H1 (cell line): ENCODE measurements around the gene SLX4IP. TPM values are rescaled to one million over a fixed set of nuclear protein-coding genes. Genes with fewer than 3 reads are reported as not detected.

ENCODE experiments used
- CTCF ChIA-PET: fragments of 300-600 bp; sonication (Branson Sonifier 250); formaldehyde crosslinking; loops from one replicate; lab custom pipeline; 2021; ENCODE audit not compliant: partially characterized antibody; lab: Charles Lee
- POLR2A ChIA-PET: fragments of 300-600 bp; sonication (Branson Sonifier 250); formaldehyde crosslinking; loops from one replicate; lab custom pipeline; 2021; ENCODE audit warnings: inconsistent platforms; ENCODE audit not compliant: partially characterized antibody; lab: Charles Lee
- DNase-seq, 2 experiments: peaks; one replicate each; pipeline versions ENCODE4 v3.0.0 to v3.0.0-alpha.2; 2010 to 2022; ENCODE audit warnings: low spot score in 2 of 2, low read depth in 1 of 2, mixed read lengths in 1 of 2
- FAIRE-seq: peaks from 2 replicates; lab custom pipeline; 2011; peaks lifted over from hg19 to GRCh38; lab: Jason Lieb, UNC
- H2AFZ ChIP-seq: 2 replicates; pipeline ENCODE4 v1.8.1; 2012; ENCODE audit warnings: low read length, inconsistent platforms
- H2AK5ac ChIP-seq: 2 replicates; pipeline ENCODE4 v1.6.1; 2013; ENCODE audit warnings: low read depth, low read length
- H2BK120ac ChIP-seq: replicated peaks from 2 replicates; pipeline ENCODE3; 2013; ENCODE audit warnings: low read depth, low read length, inconsistent platforms
- H2BK12ac ChIP-seq: 2 replicates; pipeline ENCODE4 v1.6.1; 2013; ENCODE audit warnings: low read depth, low read length
- H2BK15ac ChIP-seq: 2 replicates; pipeline ENCODE4 v1.6.1; 2013; ENCODE audit warnings: low read length
- H2BK20ac ChIP-seq: 2 replicates; pipeline ENCODE4 v1.6.1; 2013; ENCODE audit warnings: low read length
- H2BK5ac ChIP-seq: 2 replicates; pipeline ENCODE4 v1.6.1; 2013; ENCODE audit warnings: low read depth, low read length
- H3K14ac ChIP-seq: 2 replicates; pipeline ENCODE4 v1.6.1; 2013; ENCODE audit warnings: inconsistent platforms; ENCODE audit not compliant: insufficient read length
- H3K18ac ChIP-seq: 2 replicates; pipeline ENCODE4 v1.6.1; 2013; ENCODE audit warnings: low read length; ENCODE audit errors: extremely low read depth
- H3K23ac ChIP-seq: 2 replicates; pipeline ENCODE4 v1.6.1; 2013; ENCODE audit warnings: inconsistent platforms; ENCODE audit not compliant: insufficient read length
- H3K23me2 ChIP-seq: 2 replicates; pipeline ENCODE4 v1.6.1; 2013; ENCODE audit warnings: low read depth, low read length
- H3K27ac ChIP-seq: 2 replicates; pipeline ENCODE4 v1.6.1; 2011; ENCODE audit warnings: low read depth, low read length, inconsistent platforms
- H3K27me3 ChIP-seq, 4 experiments: replicated peaks in 1 of 4; 1 replicate in 1 of 4; 2 replicates in 3 of 4; pipeline versions ENCODE4 v1.6.1 to v1.8.1; 2011 to 2013; ENCODE audit warnings: low read length in 3 of 4, mild to moderate bottlenecking in 3 of 4, inconsistent platforms in 2 of 4, mixed read lengths in 2 of 4, moderate library complexity in 1 of 4; ENCODE audit not compliant: control insufficient read depth in 3 of 4, insufficient read depth in 3 of 4; ENCODE audit errors: extremely low read depth in 1 of 4
- H3K36me3 ChIP-seq, 4 experiments: 2 replicates each; pipeline versions ENCODE4 v1.6.1 to v1.8.1; 2011 to 2013; ENCODE audit warnings: mild to moderate bottlenecking in 4 of 4, low read length in 3 of 4, moderate library complexity in 2 of 4, control low read depth in 1 of 4, inconsistent platforms in 1 of 4; ENCODE audit not compliant: insufficient read depth in 4 of 4, control insufficient read depth in 2 of 4
- H3K4ac ChIP-seq: replicated peaks from 2 replicates; pipeline ENCODE3; 2013; ENCODE audit warnings: low read length, low read depth, mixed read lengths, inconsistent platforms; ENCODE audit not compliant: insufficient read length
- H3K4me1 ChIP-seq, 4 experiments: replicated peaks in 1 of 4; 1 replicate in 1 of 4; 2 replicates in 3 of 4; pipeline versions ENCODE4 v1.6.1 to v1.8.1; 2011 to 2013; ENCODE audit warnings: low read length in 3 of 4, inconsistent platforms in 2 of 4, mixed read lengths in 1 of 4; ENCODE audit not compliant: insufficient read depth in 4 of 4, control insufficient read depth in 3 of 4
- H3K4me2 ChIP-seq, 2 experiments: 2 replicates each; pipeline versions ENCODE4 v1.6.1 to v1.8.1; 2011 to 2013; ENCODE audit warnings: low read depth in 2 of 2, low read length in 2 of 2, control low read depth in 1 of 2, inconsistent platforms in 1 of 2, mild to moderate bottlenecking in 1 of 2; ENCODE audit not compliant: insufficient read depth in 1 of 2
- H3K4me3 ChIP-seq, 4 experiments: fragments of 200-600, 300-600 bp in 1 of 4; sonication (generic), shearing (Covaris generic), sonication (Bioruptor Twin) in 1 of 4; 2 replicates each; pipeline versions ENCODE4 v1.5.1 to v1.8.1; 2011 to 2016; ENCODE audit warnings: low read length in 4 of 4, low read depth in 3 of 4, control low read depth in 2 of 4, inconsistent platforms in 2 of 4, mild to moderate bottlenecking in 2 of 4, mixed read lengths in 1 of 4, moderate library complexity in 1 of 4; ENCODE audit not compliant: insufficient read depth in 2 of 4; ENCODE audit errors: extremely low read depth in 1 of 4
- H3K56ac ChIP-seq: replicated peaks from 2 replicates; pipeline ENCODE3; 2013; ENCODE audit warnings: low read depth, mild to moderate bottlenecking, mixed read lengths, low read length, inconsistent platforms; ENCODE audit not compliant: insufficient read length
- H3K79me1 ChIP-seq: 2 replicates; pipeline ENCODE4 v1.6.1; 2013; ENCODE audit warnings: low read depth, low read length, control low read depth
- H3K79me2 ChIP-seq, 2 experiments: 2 replicates each; pipeline versions ENCODE4 v1.6.1 to v1.8.1; 2012 to 2013; ENCODE audit warnings: low read length in 2 of 2, mild to moderate bottlenecking in 2 of 2, inconsistent platforms in 1 of 2; ENCODE audit not compliant: insufficient read depth in 2 of 2, control insufficient read depth in 1 of 2
- H3K9ac ChIP-seq, 4 experiments: replicated peaks in 1 of 4; 1 replicate in 1 of 4; 2 replicates in 3 of 4; pipeline versions ENCODE4 v1.6.1 to v1.8.1; 2011 to 2013; ENCODE audit warnings: low read depth in 3 of 4, low read length in 3 of 4, control low read depth in 2 of 4, mild to moderate bottlenecking in 2 of 4, moderate library complexity in 2 of 4, inconsistent platforms in 1 of 4; ENCODE audit errors: extremely low read depth in 1 of 4
- H3K9me3 ChIP-seq, 2 experiments: 2 replicates each; pipeline versions ENCODE4 v1.6.1 to v1.8.1; 2012 to 2013; ENCODE audit warnings: mild to moderate bottlenecking in 2 of 2, moderate library complexity in 2 of 2, control low read depth in 1 of 2, inconsistent platforms in 1 of 2, low read depth in 1 of 2, low read length in 1 of 2, mixed read lengths in 1 of 2; ENCODE audit not compliant: insufficient read depth in 2 of 2
- H4K20me1 ChIP-seq, 2 experiments: replicated peaks in 1 of 2; 2 replicates each; pipeline versions ENCODE3 to v1.8.1; 2011 to 2013; ENCODE audit warnings: inconsistent platforms in 2 of 2, low read length in 2 of 2, mild to moderate bottlenecking in 1 of 2; ENCODE audit not compliant: insufficient read depth in 2 of 2, control insufficient read depth in 1 of 2
- H4K5ac ChIP-seq: 2 replicates; pipeline ENCODE4 v1.6.1; 2013; ENCODE audit warnings: low read length, low read depth, mixed read lengths, inconsistent platforms; ENCODE audit not compliant: insufficient read length
- H4K8ac ChIP-seq: 2 replicates; pipeline ENCODE4 v1.8.0; 2013; ENCODE audit warnings: mild to moderate bottlenecking, moderate library complexity, low read length, inconsistent platforms; ENCODE audit not compliant: insufficient read depth; ENCODE audit errors: extremely low read depth
- H4K91ac ChIP-seq: replicated peaks from 2 replicates; pipeline ENCODE3; 2013; ENCODE audit warnings: low read length, mixed read lengths, inconsistent platforms; ENCODE audit not compliant: insufficient read length
- ASH2L ChIP-seq: fragments of 200-600, 300-600 bp; sonication (generic); IDR thresholded peaks from one replicate; pipeline ENCODE4 v1.7.1; 2017; ENCODE audit warnings: low read length
- ATF3 ChIP-seq: IDR thresholded peaks from 2 replicates; pipeline ENCODE4 v1.6.1; 2011; ENCODE audit warnings: low read depth, mild to moderate bottlenecking, low read length; ENCODE audit not compliant: insufficient read depth
- BACH1 ChIP-seq: IDR thresholded peaks from 2 replicates; pipeline ENCODE4 v1.6.1; 2012; ENCODE audit warnings: low read length, improper control_type of control experiment
- GABPA ChIP-seq: IDR thresholded peaks from 2 replicates; pipeline ENCODE4 v1.6.1; 2011; ENCODE audit warnings: mild to moderate bottlenecking, low read length, moderate library complexity, borderline replicate concordance; ENCODE audit not compliant: insufficient read depth
- GTF2F1 ChIP-seq: IDR thresholded peaks from 2 replicates; pipeline ENCODE4 v1.6.1; 2012; ENCODE audit warnings: low read depth, low read length, improper control_type of control experiment, borderline replicate concordance
- JUN ChIP-seq: IDR thresholded peaks from 2 replicates; pipeline ENCODE4 v1.6.1; 2011; ENCODE audit warnings: low read depth, mild to moderate bottlenecking, improper control_type of control experiment, low read length
- KDM1A ChIP-seq: fragments of 200-600, 300-600 bp; sonication (generic); IDR thresholded peaks from 2 replicates; pipeline ENCODE4 v1.7.1; 2016; ENCODE audit warnings: mild to moderate bottlenecking, low read length, borderline replicate concordance
- MAFK ChIP-seq: IDR thresholded peaks from 2 replicates; pipeline ENCODE4 v1.6.1; 2012; ENCODE audit warnings: low read depth, mild to moderate bottlenecking, improper control_type of control experiment, low read length
- POLR2A ChIP-seq, 2 experiments: IDR thresholded peaks; 1 replicate in 1 of 2; 2 replicates in 1 of 2; pipeline ENCODE4 v1.6.1; 2011; ENCODE audit warnings: low read depth in 2 of 2, low read length in 2 of 2, mild to moderate bottlenecking in 2 of 2; ENCODE audit errors: control extremely low read depth in 1 of 2
- POU5F1 ChIP-seq: IDR thresholded peaks from 2 replicates; pipeline ENCODE4 v1.6.1; 2011; ENCODE audit warnings: low read depth, mild to moderate bottlenecking, low read length, moderate library complexity
- RAD21 ChIP-seq, 2 experiments: IDR thresholded peaks in 1 of 2; conservative IDR thresholded peaks in 1 of 2; 2 replicates each; pipeline ENCODE4 v1.6.1; 2011; ENCODE audit warnings: low read depth in 2 of 2, low read length in 2 of 2, improper control_type of control experiment in 1 of 2, inconsistent platforms in 1 of 2, mild to moderate bottlenecking in 1 of 2, moderate library complexity in 1 of 2
- RFX5 ChIP-seq: IDR thresholded peaks from 2 replicates; pipeline ENCODE4 v1.6.1; 2011; ENCODE audit warnings: low read depth, low read length, improper control_type of control experiment, borderline replicate concordance
- SIX5 ChIP-seq: IDR thresholded peaks from 2 replicates; pipeline ENCODE4 v1.6.1; 2011; ENCODE audit warnings: mild to moderate bottlenecking, low read depth, low read length
- SP2 ChIP-seq: IDR thresholded peaks from 2 replicates; pipeline ENCODE4 v1.6.1; 2012; ENCODE audit warnings: mild to moderate bottlenecking, low read length, inconsistent platforms
- TAF1 ChIP-seq: IDR thresholded peaks from 2 replicates; pipeline ENCODE4 v1.6.1; 2011; ENCODE audit warnings: mild to moderate bottlenecking, low read depth, low read length
- TCF12 ChIP-seq: IDR thresholded peaks from 2 replicates; pipeline ENCODE4 v1.6.1; 2011; ENCODE audit warnings: low read depth, mild to moderate bottlenecking, low read length
- polyA plus RNA-seq, 7 experiments: library from polyadenylated mRNA; depleted of rRNA in 3 of 7; stranded (reverse) in 5 of 7; unstranded in 2 of 7; fragments of >200 nt in 5 of 7; fragments of 200-250 nt in 2 of 7; gene quantifications; 1 replicate in 5 of 7; 2 replicates in 1 of 7; 4 replicates in 1 of 7; pipeline versions ENCODE4 v1.2.1 to v1.2.3, GENCODE V29; 2011 to 2013; ENCODE audit warnings: missing spikeins in 2 of 7, mixed read lengths in 2 of 7
- total RNA-seq: library from RNA; stranded (reverse); fragmentation: NEBNext Ultra II Directional; extraction: Animal tissue kit (Norgen Biotek cat#: 25700); gene quantifications from 2 replicates; pipeline ENCODE4 v1.2.1, GENCODE V29; 2021

Gene SLX4IP
- total and polyA plus RNA-seq, 2 of the 8 experiments (the other 6 are each of a cell fraction or from before 2014, with no cell fraction given) = 2.4 to 8.7 TPM

- Histone ChIP-seq H3K4me3 (no peak overlapping the region), H3K9ac (no peak overlapping the region), H2BK20ac (no peak overlapping the region), H4K20me1 (peaks cover 0 to 9% of the 10 kb centered on the region in 2 experiments), H3K23me2 (peaks cover 2% of the 10 kb centered on the region; the same call in 1 of the 2 replicates), H3K9me3 (no peaks in the 10 kb centered on the region), H3K56ac (no peak overlapping the region), H2AFZ (no peak overlapping the region), H3K14ac (no peak overlapping the region), H2BK12ac (no peak overlapping the region), H2BK15ac (no peak overlapping the region), H3K23ac (no peak overlapping the region), H2BK5ac (no peak overlapping the region), H3K27ac (no peak overlapping the region), H3K4me2 (no peak overlapping the region), H4K91ac (no peak overlapping the region), H3K18ac (no peak overlapping the region), H3K4ac (no peak overlapping the region), H3K79me1 (peaks cover 15% of the 10 kb centered on the region; the same call in 1 of the 2 replicates), H2BK120ac (no peak overlapping the region), H3K4me1 (no peaks in the 10 kb centered on the region), H3K36me3 (peaks cover 0 to 3% (median 0%) of the 10 kb centered on the region in 4 experiments; a peak in 2 of 8 replicates), H4K8ac (no peak overlapping the region)
- DNase-seq (no peak), FAIRE-seq (no peak)
- POLR2A ChIA-PET = no interaction called here
- no peak for TF ChIP-seq ATF3
- no peak for TF ChIP-seq TAF1
- no peak for TF ChIP-seq TCF12
- no peak for TF ChIP-seq ASH2L
- TF ChIP-seq RFX5 = no peak
- no peak for TF ChIP-seq POU5F1
- no peak for TF ChIP-seq GTF2F1
- TF ChIP-seq SIX5 = no peak
- TF ChIP-seq JUN = no peak
- TF ChIP-seq RAD21 (IDR thresholded peaks at IDR 0.05 in 1 of 2, conservative IDR thresholded peaks at IDR 0.05 in 1 of 2; ENCODE audit: low read depth in 2 of 2, low read length in 2 of 2) = no peak
- no peak for TF ChIP-seq KDM1A
- TF ChIP-seq MAFK = no peak
- no peak for TF ChIP-seq BACH1
- TF ChIP-seq GABPA = no peak
- TF ChIP-seq SP2 = no peak
- TF ChIP-seq POLR2A (IDR thresholded peaks at IDR 0.05; ENCODE audit: control extremely low read depth in 1 of 2, low read depth in 2 of 2, low read length in 2 of 2) = no peak
- TF ChIP-seq, all 59 proteins: peak for 0
- Histone ChIP-seq H4K5ac (no peak overlapping the region), H2AK5ac (no peak overlapping the region), H3K79me2 (peaks cover 0 to 91% of the 10 kb centered on the region in 2 experiments; a peak in 2 of 4 replicates), H3K27me3 (no peaks in the 10 kb centered on the region)
- CTCF ChIA-PET = interaction anchor here (0.7 to 2.8 kb wide), 19 partner anchors 9 to 919 kb away, joined by 3 to 21 read pairs (median 4); no protein-coding TSS in a partner anchor
Measured at GRCh38 chr20:10428008-10428407, 7.1 kb upstream of the SLX4IP start.
